GM12872 (cell line): ENCODE results near the gene MSANTD4.

Experiments used
- TF ChIP-seq, protein P1 (sequence below): IDR thresholded peaks from 3 replicates; pipeline ENCODE4 v1.5.1; 2011; ENCODE audit warnings: low read depth, mild to moderate bottlenecking, low read length, moderate library complexity; ENCODE audit not compliant: insufficient read depth

MSANTD4 gene

DNA sequence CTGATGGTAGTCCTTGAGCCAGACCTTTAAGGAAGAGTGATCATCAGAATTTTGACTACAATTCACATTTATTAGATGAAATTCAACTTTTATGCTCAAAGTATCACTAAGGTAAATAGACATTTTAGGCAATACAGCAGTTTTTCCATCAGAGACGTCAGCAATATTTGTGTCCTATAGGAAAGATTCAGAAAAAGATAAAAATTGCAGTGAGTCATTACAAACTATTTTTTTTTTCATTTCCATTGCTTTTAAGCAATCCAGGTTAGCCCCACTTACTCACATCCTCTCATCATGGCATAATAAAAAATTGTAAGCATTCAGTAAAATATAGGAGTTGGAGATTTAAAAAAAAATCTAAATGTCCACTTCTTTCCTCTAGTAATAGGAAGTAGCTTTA is 46.9 kb downstream of the MSANTD4 start:
- TF ChIP-seq, protein P1, sequence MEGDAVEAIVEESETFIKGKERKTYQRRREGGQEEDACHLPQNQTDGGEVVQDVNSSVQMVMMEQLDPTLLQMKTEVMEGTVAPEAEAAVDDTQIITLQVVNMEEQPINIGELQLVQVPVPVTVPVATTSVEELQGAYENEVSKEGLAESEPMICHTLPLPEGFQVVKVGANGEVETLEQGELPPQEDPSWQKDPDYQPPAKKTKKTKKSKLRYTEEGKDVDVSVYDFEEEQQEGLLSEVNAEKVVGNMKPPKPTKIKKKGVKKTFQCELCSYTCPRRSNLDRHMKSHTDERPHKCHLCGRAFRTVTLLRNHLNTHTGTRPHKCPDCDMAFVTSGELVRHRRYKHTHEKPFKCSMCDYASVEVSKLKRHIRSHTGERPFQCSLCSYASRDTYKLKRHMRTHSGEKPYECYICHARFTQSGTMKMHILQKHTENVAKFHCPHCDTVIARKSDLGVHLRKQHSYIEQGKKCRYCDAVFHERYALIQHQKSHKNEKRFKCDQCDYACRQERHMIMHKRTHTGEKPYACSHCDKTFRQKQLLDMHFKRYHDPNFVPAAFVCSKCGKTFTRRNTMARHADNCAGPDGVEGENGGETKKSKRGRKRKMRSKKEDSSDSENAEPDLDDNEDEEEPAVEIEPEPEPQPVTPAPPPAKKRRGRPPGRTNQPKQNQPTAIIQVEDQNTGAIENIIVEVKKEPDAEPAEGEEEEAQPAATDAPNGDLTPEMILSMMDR: no peak

DNA sequence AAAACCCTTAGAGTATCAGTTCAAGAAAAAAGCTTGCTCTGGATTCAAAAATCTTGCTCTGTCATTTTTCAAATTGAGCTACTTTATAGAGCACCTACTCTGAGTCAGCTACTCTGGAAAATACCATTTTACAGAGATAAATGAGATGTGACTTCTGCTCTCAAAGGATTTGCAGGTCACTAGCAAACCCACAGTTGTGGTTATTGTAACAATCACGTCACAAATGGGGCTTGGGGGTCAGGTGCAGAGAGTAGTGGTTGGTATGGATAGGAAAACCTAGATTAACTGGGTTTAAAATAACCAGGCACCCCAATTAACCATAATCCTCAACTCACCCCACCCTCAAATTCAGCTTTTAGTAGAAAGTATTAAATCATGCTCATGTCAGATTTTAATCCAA is 52.3 kb downstream of the MSANTD4 start:
- TF ChIP-seq, protein P1: no peak

DNA sequence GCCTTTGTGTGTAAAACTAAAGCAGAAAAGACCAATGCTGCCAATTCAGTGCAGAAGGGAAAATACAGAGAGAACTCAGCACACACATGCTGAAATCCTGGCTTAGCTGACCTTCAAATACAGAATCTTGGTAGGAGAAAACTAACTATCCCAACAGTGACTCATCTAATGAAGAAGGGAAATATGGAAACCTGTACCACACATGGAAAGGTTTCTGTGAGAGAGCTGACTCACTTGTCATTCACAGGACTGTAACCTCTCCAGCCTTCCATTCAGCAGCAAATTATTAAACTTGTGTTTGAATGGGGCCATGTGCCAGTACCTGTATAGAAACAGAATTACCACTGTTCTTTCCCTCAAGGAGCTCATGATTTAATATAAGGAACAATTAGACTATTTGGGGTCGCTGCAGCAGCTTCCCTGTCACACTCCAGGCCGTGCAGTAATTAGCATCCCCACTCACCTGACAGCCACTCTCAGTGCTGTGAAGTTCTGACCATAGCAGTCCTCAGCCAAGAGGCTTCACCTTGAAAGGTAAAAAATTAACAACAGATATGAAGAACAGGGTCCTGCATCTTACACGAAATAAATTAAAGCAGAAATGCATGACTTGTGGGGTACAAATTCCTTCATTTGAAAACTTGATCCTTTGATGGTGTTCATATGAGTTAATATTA is 53.9 kb downstream of the MSANTD4 start:
- TF ChIP-seq, protein P1: no peak

DNA sequence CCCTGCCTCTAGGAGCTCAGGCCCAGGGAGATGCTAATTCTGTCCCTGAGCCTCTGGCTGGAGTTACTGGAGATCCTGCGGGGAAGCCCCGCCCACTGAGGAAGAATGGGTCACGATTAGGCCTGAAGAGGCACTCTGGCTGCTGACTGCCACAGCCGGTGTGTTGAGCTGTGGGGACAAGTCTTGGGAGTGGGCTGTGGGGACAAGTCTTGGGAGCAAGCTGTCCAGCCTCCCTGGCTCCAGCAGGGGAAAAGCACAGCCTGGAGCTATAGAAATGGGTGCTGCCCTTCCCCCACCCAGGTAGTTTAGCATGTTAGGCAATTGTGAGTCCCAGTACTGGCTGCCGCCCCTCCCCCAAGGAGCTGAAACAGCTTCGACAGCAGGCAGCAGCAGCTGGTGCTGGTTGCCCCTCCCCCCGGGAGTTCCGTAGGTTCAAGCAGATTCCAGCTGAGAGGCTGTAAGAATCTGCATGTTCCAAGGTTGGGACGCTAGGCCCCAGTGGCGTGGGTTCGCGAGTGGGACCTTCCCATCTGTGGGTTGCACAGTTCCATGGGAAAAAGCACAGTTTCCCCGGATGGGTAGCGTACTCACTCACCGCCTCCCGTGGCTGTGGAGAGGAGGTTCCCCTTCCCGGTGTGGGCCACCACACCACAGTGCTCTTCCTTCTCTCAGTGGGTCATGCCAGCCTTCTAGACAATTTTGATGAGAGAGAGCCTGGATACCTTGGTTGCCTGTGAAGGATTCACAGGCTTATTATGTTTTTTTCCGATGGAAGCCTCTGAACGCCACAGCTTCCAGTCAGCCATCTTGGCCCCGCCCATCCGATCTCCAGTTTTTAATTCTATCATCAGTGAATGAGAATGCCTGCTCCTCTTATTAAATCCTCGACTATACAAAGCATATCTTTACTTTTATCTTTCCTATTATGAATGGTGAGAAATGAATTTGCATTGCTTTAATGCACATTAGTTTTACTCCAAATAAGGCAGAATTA is 61.5 kb downstream of the MSANTD4 start:
- TF ChIP-seq, protein P1: no peak
